Smooth muscle cell (in vitro differentiated cells): ENCODE data around the gene SUN2. TPM values are rescaled to one million over a fixed set of nuclear protein-coding genes. Genes with fewer than 3 reads are reported as not detected.
A peak's percentile ranks its signal among the peaks of the same experiment; 100 is the strongest.

Source experiments
- DNase-seq: peaks from one replicate; lab custom pipeline; 2025; ENCODE audit not compliant: unreplicated experiment; lab: John Stamatoyannopoulos, UW
- H2AFZ ChIP-seq: fragments of 200-600 bp; sonication (generic); 2 replicates; pipeline ENCODE4 v1.6.0; 2016; ENCODE audit warnings: antibody characterized with exemption, low read depth, mild to moderate bottlenecking
- H3F3A ChIP-seq: fragments of 200-600 bp; sonication (generic); 2 replicates; pipeline ENCODE4 v1.6.0; 2017; ENCODE audit warnings: antibody characterized with exemption, low read depth
- H3K27ac ChIP-seq: fragments of 200-600 bp; sonication (generic); 2 replicates; pipeline ENCODE4 v1.5.1; 2016; ENCODE audit warnings: low read depth, mild to moderate bottlenecking
- H3K27me3 ChIP-seq: fragments of 200-600 bp; sonication (generic); 2 replicates; pipeline ENCODE4 v1.6.1; 2016; ENCODE audit warnings: low read depth, mild to moderate bottlenecking
- H3K36me3 ChIP-seq: fragments of 200-600 bp; sonication (generic); 2 replicates; pipeline ENCODE4 v1.5.1; 2016; ENCODE audit warnings: low read depth
- H3K4me1 ChIP-seq: fragments of 200-600 bp; sonication (generic); 2 replicates; pipeline ENCODE4 v1.5.1; 2016; ENCODE audit warnings: low read depth
- H3K4me2 ChIP-seq: fragments of 200-600 bp; sonication (generic); 2 replicates; pipeline ENCODE4 v1.6.0; 2016; ENCODE audit warnings: mild to moderate bottlenecking
- H3K4me3 ChIP-seq: fragments of 200-600 bp; sonication (generic); 2 replicates; pipeline ENCODE4 v1.5.1; 2016; ENCODE audit warnings: mild to moderate bottlenecking
- H3K79me2 ChIP-seq: fragments of 200-600 bp; sonication (generic); 2 replicates; pipeline ENCODE4 v1.6.0; 2016; ENCODE audit warnings: low read depth, mild to moderate bottlenecking
- H3K9ac ChIP-seq: fragments of 200-600 bp; sonication (generic); 2 replicates; pipeline ENCODE4 v1.6.0; 2016; ENCODE audit warnings: low read depth
- H3K9me3 ChIP-seq: fragments of 200-600 bp; sonication (generic); replicated peaks from 2 replicates; pipeline ENCODE4 v1.5.1; 2016; ENCODE audit warnings: low read depth
- H4K20me1 ChIP-seq: fragments of 200-600 bp; sonication (generic); 2 replicates; pipeline ENCODE4 v1.6.0; 2016; ENCODE audit warnings: low read depth
- CTCF ChIP-seq: fragments of 200-600 bp; sonication (generic); IDR thresholded peaks from 2 replicates; pipeline ENCODE4 v1.5.1; 2017; ENCODE audit warnings: borderline replicate concordance, mild to moderate bottlenecking, antibody characterized with exemption; ENCODE audit not compliant: insufficient read depth, poor library complexity, severe bottlenecking
- WGBS: methylation state at CpG from one replicate; pipeline ENCODE4 v1.1.7; 2016; ENCODE audit warnings: low lambda C conversion rate; 5-methylcytosine and 5-hydroxymethylcytosine counted together
- polyA plus RNA-seq: library from polyadenylated mRNA; unstranded; fragments of >200 nt; fragmentation: Nextera tagmentation; extraction: Ambion mirVana; gene quantifications from 2 replicates; pipeline ENCODE4 v1.2.1, GENCODE V29; 2016
- total RNA-seq: library from RNA; depleted of rRNA; stranded (reverse); fragments of >200 nt; gene quantifications from 2 replicates; pipeline ENCODE4 v1.2.3, GENCODE V29; 2014

The SUN2 gene
- total and polyA plus RNA-seq, 2 experiments from 2014 or later, result 59.1 to 71.7 TPM

DNA sequence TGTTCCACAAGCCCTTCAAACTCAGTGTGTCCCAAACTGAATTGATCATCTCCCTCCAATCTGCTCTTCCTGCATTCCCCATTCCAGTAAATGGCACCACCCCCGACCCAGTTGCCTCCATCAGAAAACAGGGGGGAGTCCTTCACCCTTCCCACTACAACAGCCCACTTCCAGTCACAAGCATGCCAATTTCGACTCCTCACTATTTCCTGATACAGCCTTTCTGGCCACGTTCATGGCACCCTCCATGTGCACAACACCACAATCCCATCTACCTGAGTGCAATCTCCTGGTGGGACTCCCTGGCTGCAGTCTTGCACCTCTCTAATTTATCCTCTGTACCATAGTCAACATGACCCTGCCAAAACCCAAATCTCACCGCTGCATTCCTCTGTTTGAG is 39.8 kb upstream of the SUN2 start:
- Histone ChIP-seq H3K36me3 (no peaks in the 10 kb centered on the region), H3K27me3 (peaks cover 11% of the 10 kb centered on the region), H3K27ac (no peak overlapping the region), H3K4me1 (peaks cover 5% of the 10 kb centered on the region), H3K9me3 (no peaks in the 10 kb centered on the region), H3K79me2 (peaks cover 13% of the 10 kb centered on the region), H4K20me1 (no peaks in the 10 kb centered on the region), H2AFZ (no peak overlapping the region), H3F3A (no peaks in the 10 kb centered on the region), H3K9ac (no peak overlapping the region), H3K4me2 (no peak overlapping the region), H3K4me3 (no peak overlapping the region)
- 86% methylated on average over 4 of the region's 4 CpGs for WGBS
- DNase-seq, result no peak
- TF ChIP-seq CTCF, result no peak

- WGBS, result under 1% methylated on average over 38 of the region's 47 CpGs
- Histone ChIP-seq H3K4me2 (peak within 1 kb of the TSS; percentile 100), H3K27me3 (peaks cover 11% of the 10 kb centered on the region), H3K27ac (peak within 1 kb of the TSS; percentile 70), H3F3A (peaks cover 7% of the 10 kb centered on the region), H3K4me3 (peak within 1 kb of the TSS; percentile 82), H4K20me1 (no peaks in the 10 kb centered on the region), H3K79me2 (peaks cover 13% of the 10 kb centered on the region), H3K9me3 (no peaks in the 10 kb centered on the region), H2AFZ (peak within 1 kb of the TSS; percentile 44), H3K36me3 (no peaks in the 10 kb centered on the region), H3K9ac (peak within 1 kb of the TSS; percentile 94), H3K4me1 (peaks cover 5% of the 10 kb centered on the region)
- TF ChIP-seq CTCF, result no peak
- DNase-seq, result peak; percentile 60
These were observed 38.1 kb upstream of the SUN2 start, which contains the start of gene DNAL4 for GRCh38 chr22:38793721-38794466. Gene DNAL4 (minus strand): TSS chr22:38794143. CDS start chr22:38782731, 11,412 bp downstream.

- Histone ChIP-seq H3K79me2 (peaks cover 13% of the 10 kb centered on the region), H3K27me3 (peaks cover 11% of the 10 kb centered on the region), H3K4me3 (peak overlapping the region; percentile 82), H3K4me2 (peak overlapping the region; percentile 100), H2AFZ (peak overlapping the region; percentile 44), H3K4me1 (peaks cover 5% of the 10 kb centered on the region), H4K20me1 (no peaks in the 10 kb centered on the region), H3K36me3 (no peaks in the 10 kb centered on the region), H3K9me3 (no peaks in the 10 kb centered on the region), H3K27ac (peak overlapping the region; percentile 70), H3F3A (peaks cover 8% of the 10 kb centered on the region), H3K9ac (peak overlapping the region; percentile 94)
- 39% methylated on average over 9 of the region's 9 CpGs for WGBS
- no peak for TF ChIP-seq CTCF
- no peak for DNase-seq
These were observed 37.5 kb upstream of the SUN2 start for GRCh38 chr22:38793317-38793716.
